GM12878 (cell line): Measurements from ENCODE around the gene SUPT3H. TPM values are rescaled to one million over a fixed set of nuclear protein-coding genes. Genes with fewer than 3 reads are reported as not detected.

Experiments used
- ATAC-seq: fragments of 200-7000 bp; cut with Tn5 transposase; 3 replicates; pipeline ENCODE4 v1.9.1; 2020; ENCODE audit warnings: mild to moderate bottlenecking, moderate library complexity
- BruUV-seq: library from RNA; stranded (reverse); fragments of 400-500 nt; replicated peaks from 2 replicates; lab custom pipeline; 2021; lab: Mats Ljungman, UMichigan
- CTCF ChIA-PET: fragments of 300-600 bp; sonication (Branson Sonifier 250); formaldehyde crosslinking; extraction: SDS; loops from one replicate; lab custom pipeline; 2021; ENCODE audit warnings: inconsistent platforms; lab: Yijun Ruan, JAX
- POLR2A ChIA-PET: fragments of 350-600 bp; formaldehyde crosslinking; extraction: SDS; loops from one replicate; lab custom pipeline; 2021; ENCODE audit warnings: inconsistent platforms; lab: Charles Lee
- RAD21 ChIA-PET: fragments of 300-600 bp; sonication (Branson Sonifier 250); formaldehyde crosslinking; loops from one replicate; lab custom pipeline; 2023; ENCODE audit warnings: antibody characterized with exemption; ENCODE audit not compliant: unreplicated experiment; lab: Charles Lee
- SMC1A ChIA-PET: fragments of 300-600 bp; sonication (Branson Sonifier 250); formaldehyde crosslinking; loops from one replicate; lab custom pipeline; 2023; ENCODE audit not compliant: unreplicated experiment, uncharacterized antibody; lab: Charles Lee
- DNase-seq: peaks from one replicate; pipeline ENCODE4 v3.0.0-alpha.2; 2011; ENCODE audit warnings: low read depth, low spot score
- FAIRE-seq: peaks from 3 replicates; lab custom pipeline; 2011; peaks lifted over from hg19 to GRCh38; lab: Jason Lieb, UNC
- H2AFZ ChIP-seq: 2 replicates; pipeline ENCODE4 v1.6.0; 2011; ENCODE audit warnings: low read depth, low read length, control low read depth; ENCODE audit not compliant: control insufficient read depth
- H3K27ac ChIP-seq: 2 replicates; pipeline ENCODE4 v1.5.1; 2011; ENCODE audit warnings: control low read depth; ENCODE audit not compliant: control insufficient read depth, insufficient read depth
- H3K27me3 ChIP-seq, 2 experiments: replicated peaks in 1 of 2; 2 replicates each; pipeline versions ENCODE4 v1.6.0 to v1.6.1; 2011; ENCODE audit warnings: low read length in 1 of 2; ENCODE audit not compliant: control insufficient read depth in 2 of 2, insufficient read depth in 2 of 2
- H3K36me3 ChIP-seq, 2 experiments: 2 replicates each; pipeline ENCODE4 v1.5.1; 2011; ENCODE audit warnings: low read length in 1 of 2; ENCODE audit not compliant: control insufficient read depth in 2 of 2, insufficient read depth in 2 of 2
- H3K4me1 ChIP-seq: 2 replicates; pipeline ENCODE4 v1.6.1; 2011; ENCODE audit warnings: mild to moderate bottlenecking, low read length, moderate library complexity, mixed read lengths; ENCODE audit not compliant: control insufficient read depth, insufficient read depth
- H3K4me2 ChIP-seq: 2 replicates; pipeline ENCODE4 v1.6.0; 2011; ENCODE audit warnings: control low read depth; ENCODE audit not compliant: control insufficient read depth, insufficient read depth
- H3K4me3 ChIP-seq: fragments of 200-600 bp; sonication (generic); 2 replicates; pipeline ENCODE4 v1.5.1; 2016
- H3K79me2 ChIP-seq: 2 replicates; pipeline ENCODE4 v1.6.0; 2011; ENCODE audit warnings: low read length; ENCODE audit not compliant: control insufficient read depth, insufficient read depth
- H3K9ac ChIP-seq: 2 replicates; pipeline ENCODE4 v1.8.0; 2011; ENCODE audit warnings: low read length, control low read depth, mixed read lengths; ENCODE audit not compliant: control insufficient read depth, insufficient read depth
- H3K9me3 ChIP-seq: replicated peaks from 3 replicates; pipeline ENCODE4 v1.5.1; 2011; ENCODE audit warnings: mild to moderate bottlenecking, low read length; ENCODE audit not compliant: control insufficient read depth, insufficient read depth
- H4K20me1 ChIP-seq: 2 replicates; pipeline ENCODE4 v1.6.0; 2011; ENCODE audit not compliant: control insufficient read depth, insufficient read depth
- KLF5 ChIP-seq: fragments of 450-650 bp; IDR thresholded peaks from 2 replicates; pipeline ENCODE4 v1.6.1; 2014; ENCODE audit warnings: mild to moderate bottlenecking; ENCODE audit not compliant: partially characterized antibody
- PML ChIP-seq: IDR thresholded peaks from 2 replicates; pipeline ENCODE4 v1.6.1; 2012; ENCODE audit warnings: low read length, inconsistent platforms
- REST ChIP-seq: IDR thresholded peaks from 2 replicates; pipeline ENCODE4 v1.6.1; 2012; ENCODE audit warnings: mild to moderate bottlenecking, low read depth, low read length
- RUNX3 ChIP-seq: IDR thresholded peaks from 2 replicates; pipeline ENCODE4 v1.6.1; 2012; ENCODE audit warnings: low read length, inconsistent platforms
- ZZZ3 ChIP-seq: IDR thresholded peaks from 2 replicates; pipeline ENCODE4 v1.6.1; 2011; ENCODE audit warnings: low read depth; ENCODE audit not compliant: control insufficient read depth, insufficient read length
- WGBS: methylation state at CpG from one replicate; pipeline ENCODE4 v1.1.6; 2016; ENCODE audit warnings: low lambda C conversion rate; ENCODE audit not compliant: insufficient replicate concordance, insufficient coverage; ENCODE audit errors: missing lambda C conversion rate; 5-methylcytosine and 5-hydroxymethylcytosine counted together
- in situ Hi-C: fragments of 300-500 bp; cut with MboI; formaldehyde crosslinking; loops from 9 replicates; pipeline ENCODE4 v1.14.3; 2018; ENCODE audit warnings: mixed read lengths
- intact Hi-C: fragments of 100-400 bp; cut with micrococcal nuclease; formaldehyde crosslinking; loops from one replicate; pipeline ENCODE4 v1.14.2; 2022; ENCODE audit not compliant: unreplicated experiment
- polyA plus RNA-seq, 11 experiments: library from polyadenylated mRNA; depleted of rRNA in 4 of 11; unstranded in 6 of 11; stranded (reverse) in 5 of 11; fragments of >200 nt; fragmentation: Nextera tagmentation in 4 of 11; fragmentation: Illumina TruSeq in 1 of 11; extraction: Ambion mirVana in 4 of 11; extraction: Trizol in 1 of 11; gene quantifications; 1 replicate in 1 of 11; 2 replicates in 10 of 11; pipeline versions ENCODE4 v1.2.1 to v1.2.3, GENCODE V29; 2011 to 2016; ENCODE audit warnings: inconsistent platforms in 2 of 11, missing spikeins in 2 of 11, low read depth in 1 of 11
- total RNA-seq, 4 experiments: library from RNA; depleted of rRNA in 3 of 4; stranded (reverse); fragments of >200 nt in 3 of 4; fragmentation: Illumina TruSeq in 1 of 4; extraction: Trizol in 1 of 4; gene quantifications; 2 replicates each; pipeline versions ENCODE4 v1.2.1 to v1.2.3, GENCODE V29; 2013 to 2021

Gene SUPT3H
- total and polyA plus RNA-seq, 10 of the 15 experiments (the other 5 are each of a cell fraction or from before 2014, with no cell fraction given), result 0.51 to 3.7 (median 2.0) TPM

- BruUV-seq, result no TSS peak
- H3K9me3 ChIP-seq, result no peaks in the 10 kb centered on the region
Measured at GRCh38 chr6:44842616-44843015, 535.1 kb downstream of the SUPT3H start.

More at GRCh38 chr6:44842616-44843015, 535.1 kb downstream of the SUPT3H start:
- ChIA-PET RAD21 (no interaction called here), SMC1A (interaction anchor here (1.0 kb wide), 1 partner anchor 11 kb away, joined by 3 read pairs; no protein-coding TSS in a partner anchor), POLR2A (no interaction called here), CTCF (no interaction called here)
- Histone ChIP-seq H3K4me3 (no peak overlapping the region), H3K4me2 (no peak overlapping the region), H3K27me3 (no peaks in the 10 kb centered on the region), H3K4me1 (no peaks in the 10 kb centered on the region), H3K27ac (no peak overlapping the region), H2AFZ (no peak overlapping the region), H4K20me1 (no peaks in the 10 kb centered on the region), H3K79me2 (no peaks in the 10 kb centered on the region), H3K9ac (no peak overlapping the region), H3K36me3 (no peaks in the 10 kb centered on the region)
- DNase-seq, result no peak
- FAIRE-seq, result no peak
- TF ChIP-seq RUNX3 (no peak), ZZZ3 (no peak), REST (no peak), PML (no peak), KLF5 (no peak)
- in situ Hi-C loops (no loop called here), intact Hi-C loops (no loop called here)
- 36% methylated on average over 3 of the region's 3 CpGs for WGBS
- ATAC-seq, result no peak
